NCI-H1436 treated with DMSO at 0.1 percent for 48 hours (cell line): ENCODE data around the gene IKZF1.
A peak's percentile ranks its signal among the peaks of the same experiment; 100 is the strongest.
"Not testable (repeated sequence)": the region's sequence is repeated elsewhere in the genome, so short reads cannot be mapped to it uniquely, and the experiment has no call there.

Experiments
- DNase-seq: peaks from one replicate; lab custom pipeline; 2025; lab: John Stamatoyannopoulos, UW

Gene IKZF1

DNA sequence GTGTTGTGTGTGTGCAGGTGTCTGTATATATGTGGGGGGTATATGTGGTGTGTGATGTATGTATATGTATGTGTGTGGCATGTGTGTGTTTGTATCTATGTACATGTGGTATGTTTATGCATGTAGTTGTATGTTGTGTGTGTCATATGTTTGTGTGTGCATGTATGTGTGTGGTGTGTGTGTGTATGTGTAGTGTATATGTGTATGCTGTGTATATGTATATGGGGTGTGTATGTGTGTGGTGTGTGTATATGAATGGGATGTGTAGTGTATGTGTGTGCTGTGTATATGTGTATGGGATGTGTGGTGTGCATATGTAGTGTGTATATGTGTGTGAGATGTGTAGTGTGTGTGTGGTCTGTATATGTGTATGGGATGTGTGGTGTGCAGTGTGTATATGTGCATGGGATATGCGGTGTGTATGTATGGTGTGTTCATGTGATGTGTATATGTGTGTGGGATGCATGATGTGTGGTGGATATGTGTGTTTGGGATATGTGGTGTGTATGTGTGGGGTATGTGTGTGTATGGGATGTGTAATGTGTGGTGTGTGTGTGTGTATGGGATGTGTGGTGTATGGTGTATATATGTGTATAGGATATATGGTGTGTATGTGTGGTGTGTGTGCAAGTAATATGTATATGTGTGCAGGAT lies 30.0 kb downstream of the IKZF1 start:
- no peak for DNase-seq

DNA sequence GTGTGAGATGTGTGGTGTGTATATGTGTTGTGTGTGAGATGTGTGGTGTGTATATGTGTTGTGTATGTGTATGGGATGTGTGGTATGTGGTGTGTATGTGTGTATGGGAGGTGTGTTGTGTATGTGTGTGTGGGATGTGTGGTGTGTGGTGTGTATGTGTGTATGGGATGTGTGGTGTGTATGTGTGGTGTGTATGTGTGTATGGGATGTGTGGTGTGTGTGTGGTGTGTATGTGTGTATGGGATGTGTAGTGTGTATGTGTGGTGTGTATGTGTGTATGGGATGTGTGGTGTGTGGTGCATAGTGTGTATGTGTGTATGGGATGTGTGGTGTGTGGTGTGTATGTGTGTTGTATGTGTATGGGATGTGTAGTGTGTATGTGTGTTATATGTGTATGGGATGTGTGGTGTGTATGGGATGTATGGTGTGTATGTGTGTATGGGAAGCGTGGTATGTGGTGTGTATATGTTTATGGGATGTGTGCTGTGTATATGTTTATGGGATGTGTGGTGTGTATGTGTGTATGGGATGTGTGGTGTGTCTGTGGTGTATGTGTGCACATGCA lies 30.8 kb downstream of the IKZF1 start:
- no peak for DNase-seq

DNA sequence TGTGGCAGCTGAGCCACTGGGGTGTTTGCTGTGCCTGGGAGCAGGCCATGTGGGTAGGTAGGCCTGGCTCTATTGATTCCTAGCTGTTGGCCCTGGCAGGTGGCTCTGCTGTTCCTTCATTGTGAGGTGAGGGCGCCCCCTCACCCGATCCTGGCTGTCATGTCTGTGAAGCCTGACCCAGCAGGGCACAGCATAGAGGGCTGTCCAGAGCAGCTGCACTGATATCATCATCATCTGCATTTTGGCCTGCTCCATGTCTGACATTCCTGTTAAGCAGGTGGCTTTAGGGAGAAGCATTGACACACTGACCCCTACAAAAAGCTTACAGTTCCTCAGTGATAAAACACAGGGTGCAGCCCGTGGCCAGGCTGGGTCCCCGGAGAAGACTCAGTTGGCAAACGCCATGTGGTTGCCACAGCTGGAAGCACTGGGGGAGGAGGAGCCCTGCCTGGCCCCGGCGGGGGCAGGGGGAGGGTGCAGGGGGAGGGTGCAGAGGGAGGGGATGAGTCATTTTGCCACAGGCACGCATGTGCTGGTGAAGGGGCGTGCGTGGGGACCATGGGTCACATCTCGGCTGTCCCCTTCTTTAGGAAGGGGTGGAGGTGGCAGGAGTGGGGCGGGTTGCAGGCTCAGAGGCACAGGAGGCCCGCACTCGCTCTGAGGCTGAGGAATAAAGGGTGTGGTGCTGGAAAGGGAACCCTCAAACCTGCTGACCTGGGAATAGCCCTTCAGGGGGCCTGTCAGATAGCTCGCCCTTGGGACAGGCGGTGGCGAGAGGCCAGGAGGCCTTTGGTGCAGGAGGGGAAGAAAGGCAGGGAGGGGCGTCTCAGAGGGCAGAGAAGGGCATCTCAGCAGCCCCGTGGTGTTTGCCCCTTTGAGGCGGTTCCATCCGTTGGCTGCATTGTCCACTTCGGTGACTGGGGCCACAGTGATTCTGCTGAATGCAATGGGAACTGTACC lies 31.6 kb downstream of the IKZF1 start:
- DNase-seq = no peak

DNA sequence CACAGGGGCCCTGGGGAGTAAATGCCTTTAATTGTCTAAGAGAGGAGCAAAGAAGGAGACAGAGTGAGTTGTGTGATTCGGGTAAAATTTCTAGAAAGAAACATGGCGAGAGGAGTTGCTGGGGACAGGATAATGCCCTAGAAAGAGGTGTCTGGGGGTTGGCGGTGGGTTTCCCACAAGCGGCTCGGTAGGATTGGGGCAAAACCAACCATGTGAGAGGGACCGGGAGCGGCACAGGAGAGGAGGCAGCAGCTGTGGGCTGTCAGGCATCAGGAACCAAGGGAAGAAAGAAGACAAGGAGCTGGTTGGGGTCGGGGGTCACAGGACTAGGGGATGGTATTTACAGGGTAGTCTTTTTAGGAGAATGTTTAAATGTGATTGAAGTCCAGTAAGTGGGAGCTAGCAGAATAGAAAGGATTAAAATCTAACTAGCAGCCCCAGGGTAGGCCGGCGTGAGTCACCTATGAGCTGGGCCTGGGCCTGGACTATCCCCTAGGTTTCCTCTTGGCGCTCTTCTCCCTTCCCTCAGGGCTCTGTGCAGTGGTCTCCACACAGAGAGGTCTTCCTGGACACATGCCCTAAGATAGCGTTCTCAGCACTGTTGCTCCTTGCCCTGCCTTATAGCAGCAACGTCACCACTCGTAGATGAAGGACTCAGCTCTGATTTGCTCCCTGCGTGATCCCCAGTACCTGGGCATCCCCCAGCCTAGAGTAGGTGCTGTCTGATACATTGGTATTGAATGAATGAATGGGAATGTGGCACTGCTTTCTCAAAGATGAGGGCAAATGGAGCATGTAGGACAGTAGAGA lies 32.6 kb downstream of the IKZF1 start:
- no peak for DNase-seq

DNA sequence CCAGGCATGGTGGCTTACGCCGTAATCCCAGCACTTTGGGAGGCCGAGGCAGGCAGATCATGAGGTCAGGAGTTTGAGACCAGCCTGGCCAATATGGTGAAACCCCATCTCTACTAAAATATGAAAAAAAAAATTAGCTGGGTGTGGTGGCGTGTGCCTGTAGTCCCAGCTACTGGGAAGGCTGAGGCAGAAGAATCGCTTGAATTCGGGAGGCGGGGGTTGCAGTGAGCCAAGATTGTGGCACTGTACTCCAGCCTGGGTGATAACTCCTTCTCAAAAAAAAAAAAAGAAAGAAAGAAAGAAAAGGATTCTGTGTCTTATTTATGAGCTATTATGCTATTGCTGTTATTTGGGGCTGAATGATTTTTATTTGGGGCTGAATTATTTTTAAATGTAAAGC lies 35.0 kb downstream of the IKZF1 start:
- not testable (repeated sequence) for DNase-seq

DNA sequence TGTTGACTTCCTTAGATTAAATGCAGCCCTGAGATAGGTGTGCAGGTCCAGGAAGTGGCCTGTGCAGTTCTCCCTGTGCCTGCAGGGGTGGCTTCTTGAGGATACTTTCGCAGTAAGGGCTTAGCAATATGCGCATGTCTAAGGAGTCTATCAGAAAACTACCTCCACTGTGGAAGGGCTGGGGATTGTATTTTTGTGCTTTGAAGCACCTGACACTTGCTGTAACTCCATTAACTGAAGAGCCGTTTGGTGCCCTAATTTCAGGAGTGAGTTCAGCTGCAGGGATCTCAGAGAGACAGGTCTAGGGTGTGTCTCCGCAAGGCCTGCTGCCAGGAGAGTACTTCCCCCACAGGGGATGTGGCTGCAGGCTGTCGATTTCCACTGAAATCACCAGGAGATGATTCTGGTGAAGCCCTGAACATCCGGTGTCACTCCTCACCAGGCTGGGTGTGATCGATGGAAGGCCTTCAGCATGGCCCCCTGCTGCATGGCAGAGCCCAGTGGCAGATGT lies 35.5 kb downstream of the IKZF1 start:
- peak; percentile 10 for DNase-seq

DNA sequence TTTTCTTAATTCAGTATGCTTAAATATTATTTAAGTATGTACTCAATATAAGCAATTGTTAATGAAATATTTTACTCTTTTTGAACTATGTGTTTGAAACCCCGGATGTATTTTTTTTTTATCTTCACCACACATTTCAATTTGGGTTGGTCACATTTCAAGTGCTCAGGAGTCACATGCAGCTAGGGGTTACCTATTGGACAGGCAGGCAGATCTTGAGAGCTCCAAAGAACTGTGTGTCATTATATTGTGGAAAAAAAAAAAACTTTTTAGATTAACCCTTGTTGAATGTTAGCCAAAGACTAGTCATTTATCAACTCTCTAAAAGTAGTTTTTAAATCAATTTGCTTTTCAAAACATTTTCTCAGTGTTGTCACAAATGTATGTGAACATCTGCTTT lies 37.2 kb downstream of the IKZF1 start:
- DNase-seq = no peak

DNA sequence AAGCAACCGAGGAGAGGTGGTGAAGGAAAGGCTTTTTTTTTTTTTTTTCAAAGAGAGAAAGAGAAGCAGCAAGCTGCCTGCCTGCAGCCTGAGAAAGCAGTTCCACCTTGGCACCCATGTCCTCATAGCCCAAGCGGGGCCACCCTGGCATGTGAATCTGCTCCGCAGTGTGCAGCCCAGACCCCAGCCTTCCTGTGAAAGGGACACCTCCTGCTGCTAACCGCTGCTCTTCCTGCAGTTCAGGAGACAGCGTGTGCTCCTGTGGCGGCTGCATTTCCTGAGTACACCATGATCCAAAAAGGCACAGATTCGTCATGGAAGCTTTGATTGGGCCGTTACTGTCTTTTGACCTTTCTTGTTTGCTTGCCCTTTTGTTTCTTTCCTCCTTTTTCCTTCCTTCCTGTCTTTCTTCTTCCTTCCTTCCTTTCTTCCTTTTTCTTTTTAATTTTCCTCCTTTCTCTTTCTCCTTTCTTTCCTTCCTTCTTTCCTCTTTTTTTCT lies 38.1 kb downstream of the IKZF1 start:
- DNase-seq = no peak

DNA sequence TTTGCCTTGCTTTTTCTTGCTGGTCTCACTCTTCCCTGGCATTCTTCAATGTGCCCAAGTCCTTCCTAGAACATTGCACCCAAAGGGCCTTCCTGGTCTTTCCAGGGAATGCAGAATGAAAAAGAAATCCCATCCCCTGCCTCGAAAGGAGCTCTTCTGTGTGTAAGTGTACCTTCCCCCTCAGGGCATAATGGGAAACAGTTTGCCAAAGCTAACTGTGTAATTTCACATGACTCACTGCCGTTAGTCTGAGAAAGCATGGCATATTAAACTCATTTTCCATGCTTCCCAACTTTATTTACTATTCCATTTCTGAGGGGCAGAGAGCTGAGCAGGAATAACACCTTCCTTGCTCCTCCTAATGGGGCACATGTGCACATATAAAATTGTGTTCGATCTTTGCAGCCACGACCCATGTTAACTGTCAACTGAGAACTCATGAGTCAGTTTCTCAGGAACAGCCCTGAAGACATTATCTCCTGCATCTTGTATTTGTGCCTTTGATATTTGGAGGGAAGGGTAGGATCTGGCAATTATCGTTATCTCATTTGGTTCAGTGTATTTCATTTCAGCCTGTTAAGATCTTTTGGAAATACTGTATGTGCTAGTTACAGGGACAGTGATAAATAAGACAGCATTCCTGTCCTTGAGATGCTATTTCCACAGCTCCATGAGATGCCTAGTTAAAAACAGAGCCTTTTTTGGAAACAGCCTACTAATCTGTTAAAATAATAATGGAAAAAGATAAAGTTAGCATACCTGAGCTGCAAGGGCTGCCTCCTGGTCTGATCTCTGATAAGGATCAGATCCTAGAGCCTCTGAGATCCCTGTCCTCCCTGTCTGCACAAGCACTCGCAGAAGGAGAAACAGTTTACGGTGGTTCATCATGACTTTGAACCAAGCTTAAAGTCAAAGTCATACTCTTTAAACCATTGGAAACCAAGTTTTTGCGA lies 42.3 kb downstream of the IKZF1 start:
- no peak for DNase-seq

DNA sequence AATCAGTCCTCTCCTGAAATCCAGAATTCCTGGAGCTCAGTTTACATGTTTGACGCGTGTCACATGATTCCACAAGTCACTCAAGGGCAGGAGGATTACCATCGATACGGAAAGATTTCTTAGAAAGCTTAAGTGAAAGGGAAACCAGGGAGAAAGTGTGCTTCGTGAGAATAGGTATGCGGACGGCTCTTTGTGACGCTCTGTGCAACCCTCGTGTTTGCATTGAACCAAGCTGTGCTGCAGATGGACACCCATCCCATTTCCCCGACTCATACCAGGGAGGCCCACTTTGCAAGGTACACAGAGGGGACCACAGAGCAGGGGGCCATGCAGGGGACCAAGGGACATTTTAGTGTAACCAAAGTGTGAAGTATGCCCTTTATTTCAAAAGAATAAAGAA lies 43.2 kb downstream of the IKZF1 start:
- no peak for DNase-seq

DNA sequence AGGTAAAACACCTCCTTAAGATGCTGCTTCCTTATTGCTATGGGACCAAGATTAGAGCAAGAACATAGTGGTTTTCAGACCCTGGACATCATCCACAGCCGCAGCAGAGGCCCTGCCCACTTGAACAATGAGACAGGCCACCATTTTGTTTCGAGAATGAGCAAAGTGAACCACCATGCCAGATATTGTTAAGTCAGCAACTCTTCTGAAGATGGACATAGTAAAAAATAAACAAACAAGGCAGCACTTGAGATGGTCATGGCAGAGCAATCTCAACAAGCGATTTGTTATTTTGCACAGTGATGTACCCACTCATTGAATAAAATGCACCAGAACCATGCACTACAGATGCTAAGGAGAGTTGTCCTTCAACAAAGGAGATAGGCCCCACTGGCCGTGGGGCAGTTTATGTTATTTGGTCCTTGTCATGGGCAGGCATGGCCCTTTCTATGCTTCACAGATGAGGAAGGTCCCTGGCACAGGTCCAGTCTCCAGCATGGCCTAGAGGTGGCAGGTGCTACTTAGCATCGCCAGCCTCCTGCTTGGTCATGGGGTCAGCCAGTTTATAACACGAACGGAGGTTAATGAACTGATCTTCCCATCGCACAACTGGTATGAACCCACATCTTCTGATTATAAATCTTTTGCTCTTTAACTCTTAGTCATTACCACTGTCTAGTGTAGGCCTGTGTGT lies 44.1 kb downstream of the IKZF1 start:
- DNase-seq = no peak

DNA sequence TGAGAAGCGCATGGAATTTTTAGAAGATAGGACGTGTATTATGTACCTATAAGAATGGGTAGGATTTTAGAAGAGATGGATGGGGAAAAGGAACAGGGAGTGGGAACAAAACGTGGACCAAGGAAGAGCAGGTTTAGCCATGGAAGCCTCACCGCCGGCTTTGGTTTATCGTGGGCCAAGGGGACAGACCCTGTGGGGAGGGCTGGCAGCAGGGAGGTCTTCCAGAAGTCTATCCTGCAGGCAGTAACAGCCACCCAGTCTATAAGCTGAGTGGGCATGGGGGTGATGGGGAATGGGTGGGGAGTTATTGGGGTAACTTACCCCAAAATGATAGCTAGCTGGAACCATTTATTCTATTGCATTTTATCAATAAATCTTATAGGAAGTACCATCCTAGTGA lies 44.9 kb downstream of the IKZF1 start:
- DNase-seq = no peak

DNA sequence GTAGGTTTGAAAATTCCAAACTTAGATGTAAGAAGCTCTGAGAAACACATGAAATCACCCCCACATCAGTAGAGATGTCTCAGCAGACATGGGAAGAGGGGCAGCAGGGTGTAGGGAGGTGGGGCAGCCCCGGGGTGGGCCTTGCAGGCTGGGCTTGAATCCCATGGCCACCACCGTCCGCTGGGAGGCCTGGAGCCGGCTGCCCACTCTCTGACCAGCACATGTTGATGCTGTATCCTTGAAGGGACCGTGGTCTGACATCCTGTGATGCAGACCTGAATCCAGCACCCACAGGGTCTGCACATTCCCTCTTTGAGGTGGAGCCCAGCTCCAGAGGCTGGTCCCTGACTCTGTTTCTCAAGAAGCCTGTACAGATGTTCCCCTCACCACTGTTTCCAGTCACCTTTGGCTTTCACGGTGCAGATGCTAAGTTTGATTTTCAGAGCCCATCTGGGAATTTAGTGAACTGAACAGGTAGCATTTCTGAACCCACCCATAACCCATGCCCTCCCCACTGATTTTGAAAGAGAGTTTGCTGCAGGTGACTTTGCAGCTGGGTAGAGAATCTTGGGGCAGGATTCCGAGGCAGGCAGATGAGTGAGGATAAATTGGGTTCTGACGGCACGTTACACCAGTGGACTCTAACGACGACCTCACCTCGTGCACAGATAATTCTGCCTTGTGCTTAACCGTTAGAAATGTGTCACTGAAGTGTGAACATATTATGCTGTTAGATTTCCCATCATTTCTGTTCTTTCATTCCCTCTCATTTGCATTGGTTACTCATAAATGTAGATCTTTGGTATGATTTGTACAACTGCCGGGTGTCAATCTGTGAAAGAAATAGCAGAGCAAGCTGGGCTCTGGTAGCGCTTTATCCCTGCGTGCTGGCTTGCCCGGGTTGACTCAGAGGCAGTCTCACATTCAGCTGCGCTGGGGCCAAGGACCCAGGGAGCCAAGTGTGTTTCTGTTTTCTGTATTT lies 45.7 kb downstream of the IKZF1 start:
- no peak for DNase-seq

DNA sequence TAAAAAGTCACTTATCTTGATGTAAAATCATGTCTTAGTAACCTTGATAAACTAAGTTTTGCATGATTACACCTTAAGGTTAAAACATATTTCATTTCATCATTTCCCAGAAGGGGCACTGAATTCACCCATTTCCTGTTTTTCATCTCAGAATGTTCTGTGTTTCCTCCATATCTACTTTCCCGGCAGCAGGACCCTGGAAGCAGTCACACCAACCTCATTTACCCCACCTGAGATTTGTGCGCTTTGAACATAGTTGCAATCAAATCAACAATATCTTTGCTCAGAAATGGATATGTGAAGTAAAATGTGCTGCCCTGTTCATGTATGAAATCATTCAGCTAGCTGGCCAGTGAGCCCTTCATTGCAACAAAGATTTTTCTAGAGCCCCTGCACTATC lies 46.8 kb downstream of the IKZF1 start:
- no peak for DNase-seq

DNA sequence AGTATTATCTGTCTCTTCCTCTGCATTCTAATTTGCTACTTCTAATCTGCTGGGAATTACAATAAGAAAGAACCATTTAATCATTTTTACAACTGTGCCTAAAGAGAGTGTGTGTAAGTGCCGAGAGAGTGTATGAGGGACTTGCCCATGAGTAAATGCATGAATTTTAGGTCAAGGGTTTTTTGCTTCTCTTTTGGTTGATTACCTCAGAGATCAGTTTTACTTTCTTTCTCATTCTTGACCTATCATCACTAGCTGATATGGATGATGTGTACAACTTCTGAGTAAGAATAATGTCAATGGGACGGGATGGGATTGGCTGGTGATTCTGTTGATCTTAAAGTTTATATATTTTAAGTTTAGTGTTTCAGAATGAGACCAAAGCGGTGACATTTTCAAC lies 47.8 kb downstream of the IKZF1 start:
- DNase-seq = no peak

DNA sequence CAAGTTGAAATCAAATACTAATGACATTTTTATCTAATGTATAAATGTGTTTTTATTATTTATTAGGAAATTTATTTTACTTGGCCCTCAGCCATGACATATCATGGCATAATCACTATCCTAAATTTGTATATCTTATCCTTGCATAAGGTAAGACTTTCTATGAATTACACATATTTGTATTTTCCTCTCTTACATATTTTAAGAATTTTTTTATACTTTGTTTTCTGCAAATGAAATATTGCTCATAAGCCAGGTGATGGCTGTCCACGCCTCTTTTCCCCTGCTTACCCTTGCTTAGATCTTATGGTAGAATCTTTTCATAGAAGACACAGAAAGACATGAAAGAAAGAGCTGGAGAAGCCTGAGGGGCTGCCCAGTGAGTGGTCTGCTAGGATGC lies 48.2 kb downstream of the IKZF1 start:
- DNase-seq = no peak

DNA sequence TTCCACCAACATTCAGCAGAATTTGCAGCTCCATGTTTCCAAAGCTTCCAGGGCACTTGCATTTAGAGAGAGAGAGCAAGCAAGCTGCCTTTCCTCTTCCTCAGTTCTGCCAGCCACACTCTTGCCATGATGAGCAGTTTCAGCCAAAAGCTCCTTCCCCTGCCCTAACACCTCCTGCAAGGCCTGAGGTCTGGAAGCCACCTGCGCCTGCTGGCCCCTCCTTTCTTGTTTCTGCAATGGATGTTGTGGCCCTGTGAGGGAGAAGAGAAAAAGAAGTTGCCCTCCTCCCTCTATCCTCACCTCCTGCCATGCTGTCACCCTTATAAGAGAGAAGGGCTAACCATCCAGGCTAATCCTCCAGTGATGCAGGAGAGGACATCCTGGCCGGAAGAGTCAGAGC lies 48.7 kb downstream of the IKZF1 start:
- DNase-seq = no peak

DNA sequence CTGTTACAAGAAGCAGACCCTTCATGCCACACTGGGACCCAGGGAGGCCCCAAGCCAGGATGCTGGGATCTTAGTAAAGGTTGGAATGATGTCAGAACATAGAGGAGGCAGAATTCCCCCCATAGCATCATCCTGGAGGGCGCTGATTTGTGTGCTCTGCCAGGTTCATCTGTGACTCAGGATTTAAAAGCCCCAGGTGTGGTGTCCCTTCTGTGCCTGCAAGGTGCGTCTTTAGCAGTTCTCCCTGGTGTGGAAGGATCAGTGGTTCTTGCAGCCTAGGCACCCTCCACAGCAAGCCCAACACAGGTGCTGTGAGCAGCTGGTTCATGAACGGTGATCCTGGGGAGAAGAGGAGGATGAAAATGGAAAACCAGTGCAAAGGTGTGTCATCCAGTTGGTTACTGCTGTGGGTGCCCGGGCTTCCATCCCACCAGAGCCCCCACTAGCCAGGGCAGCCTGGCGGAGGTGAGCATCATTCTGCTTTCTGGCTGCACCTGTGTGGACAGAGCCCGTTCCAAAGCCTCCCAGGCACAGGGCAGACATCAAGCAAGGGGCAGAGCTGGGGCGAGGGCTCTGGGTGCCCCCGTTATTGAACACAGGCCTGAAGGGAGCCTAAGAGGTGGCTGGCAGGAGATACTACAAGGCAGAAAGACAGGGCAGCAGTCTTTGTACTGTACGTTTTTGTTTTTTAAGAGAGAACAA lies 49.5 kb downstream of the IKZF1 start:
- no peak for DNase-seq
